ENCODE measurements around the gene ADCY1. TPM values are rescaled to one million over a fixed set of nuclear protein-coding genes. Genes with fewer than 3 reads are reported as not detected.

Gene ADCY1
- polyA plus RNA-seq, 1 experiment = 0.15 TPM

DNA sequence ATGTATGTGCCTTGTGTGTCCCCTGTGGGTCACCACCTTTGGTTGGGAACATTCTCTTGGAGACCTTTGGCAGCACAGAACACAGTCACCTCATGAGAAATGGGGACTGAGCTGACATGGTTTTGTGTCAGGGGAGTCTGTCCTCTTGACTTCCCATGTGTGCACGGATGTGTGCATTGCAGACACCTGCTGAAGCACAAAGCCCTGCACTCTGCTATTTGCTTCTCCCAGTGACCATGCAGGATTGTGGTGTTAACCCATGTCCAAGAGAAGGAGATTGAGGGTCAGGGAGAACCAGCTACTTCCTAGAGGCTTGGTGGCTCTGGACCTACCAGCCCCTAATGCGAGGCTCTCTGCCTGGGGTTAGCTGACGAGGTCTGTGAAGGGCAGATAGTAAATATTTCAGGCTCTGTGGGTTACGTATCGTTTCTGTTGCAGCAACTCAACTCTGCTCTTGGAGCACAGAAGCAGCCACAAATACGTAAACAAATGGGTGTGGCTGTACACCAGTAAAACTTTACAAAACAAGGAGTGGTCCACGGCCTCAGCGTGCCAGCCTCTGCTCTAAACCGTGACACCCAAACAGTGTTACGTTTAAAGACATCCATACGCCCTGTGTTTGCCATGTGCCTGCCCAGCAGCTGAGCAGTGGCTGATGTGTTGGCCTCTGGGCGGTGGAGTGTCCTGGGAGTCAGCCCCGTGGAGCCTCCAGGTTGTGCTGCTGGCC, 51.7 kb downstream of the ADCY1 start:
- DNase-seq (ENCODE audit: low read depth, low spot score) = no peak
- no peak overlapping the region for H3K4me3 ChIP-seq (ENCODE audit: low read depth, low read length)
- ChIA-PET POLR2A (no interaction called here), CTCF (no interaction called here)
- TF ChIP-seq, protein P1, sequence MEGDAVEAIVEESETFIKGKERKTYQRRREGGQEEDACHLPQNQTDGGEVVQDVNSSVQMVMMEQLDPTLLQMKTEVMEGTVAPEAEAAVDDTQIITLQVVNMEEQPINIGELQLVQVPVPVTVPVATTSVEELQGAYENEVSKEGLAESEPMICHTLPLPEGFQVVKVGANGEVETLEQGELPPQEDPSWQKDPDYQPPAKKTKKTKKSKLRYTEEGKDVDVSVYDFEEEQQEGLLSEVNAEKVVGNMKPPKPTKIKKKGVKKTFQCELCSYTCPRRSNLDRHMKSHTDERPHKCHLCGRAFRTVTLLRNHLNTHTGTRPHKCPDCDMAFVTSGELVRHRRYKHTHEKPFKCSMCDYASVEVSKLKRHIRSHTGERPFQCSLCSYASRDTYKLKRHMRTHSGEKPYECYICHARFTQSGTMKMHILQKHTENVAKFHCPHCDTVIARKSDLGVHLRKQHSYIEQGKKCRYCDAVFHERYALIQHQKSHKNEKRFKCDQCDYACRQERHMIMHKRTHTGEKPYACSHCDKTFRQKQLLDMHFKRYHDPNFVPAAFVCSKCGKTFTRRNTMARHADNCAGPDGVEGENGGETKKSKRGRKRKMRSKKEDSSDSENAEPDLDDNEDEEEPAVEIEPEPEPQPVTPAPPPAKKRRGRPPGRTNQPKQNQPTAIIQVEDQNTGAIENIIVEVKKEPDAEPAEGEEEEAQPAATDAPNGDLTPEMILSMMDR (IDR thresholded peaks at IDR 0.05; ENCODE audit: low read depth, low read length) = no peak
- peaks cover 12% of the 10 kb centered on the region for H3K27me3 ChIP-seq (ENCODE audit: control insufficient read depth, insufficient read depth, low read length)
- H3K9me3 ChIP-seq (ENCODE audit: control insufficient read depth, insufficient read depth, low read length) = no peaks in the 10 kb centered on the region
- no peak overlapping the region for H3K27ac ChIP-seq (ENCODE audit: low read depth, low read length)

DNA sequence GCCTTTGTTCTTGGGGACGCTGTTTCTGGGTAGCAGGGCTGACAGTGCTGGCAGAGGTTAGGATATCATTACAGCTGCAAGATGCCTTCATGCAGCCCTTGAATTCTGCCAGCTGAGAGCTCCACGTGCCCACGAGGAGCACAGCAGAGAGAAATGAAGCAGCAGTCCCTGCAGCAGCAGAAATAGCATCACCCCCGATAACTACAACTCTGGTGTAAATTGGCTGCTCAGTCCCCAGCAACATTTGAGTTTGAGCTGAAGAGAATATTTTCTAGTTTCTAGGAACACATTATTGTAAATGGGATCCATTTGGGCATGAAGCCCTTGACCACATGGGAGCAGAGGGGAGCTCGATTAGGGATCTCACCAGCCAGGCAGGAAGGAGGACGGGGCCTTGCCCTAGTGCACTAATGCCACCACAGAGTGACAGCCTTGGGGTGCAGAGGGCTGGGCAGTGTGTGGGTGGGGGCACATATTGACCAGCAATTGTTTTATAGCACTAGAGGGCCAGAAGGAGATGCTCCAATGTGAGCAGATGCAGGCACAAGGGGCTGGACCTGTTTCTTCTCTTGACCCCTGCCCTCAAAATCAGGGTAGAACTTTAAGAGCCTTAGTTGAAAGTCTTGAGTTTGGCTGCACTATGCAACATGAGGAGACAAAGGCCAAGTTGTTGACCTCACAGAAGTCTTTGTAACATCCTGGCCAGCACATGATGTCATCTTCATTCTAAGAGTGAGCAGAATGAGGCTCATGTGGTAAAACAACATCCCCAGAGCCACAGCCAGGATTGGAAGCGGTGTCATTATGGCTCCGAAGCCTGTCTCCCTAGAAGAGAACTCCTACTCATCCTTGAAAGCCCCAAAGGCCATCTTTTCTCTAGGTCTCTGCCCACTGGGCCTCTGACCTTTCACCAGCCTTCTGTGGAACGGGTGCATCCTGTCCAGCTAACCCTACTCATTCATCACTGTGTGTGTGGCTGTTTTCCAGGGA, 52.6 kb downstream of the ADCY1 start:
- Histone ChIP-seq H3K9me3 (ENCODE audit: control insufficient read depth, insufficient read depth, low read length) (no peaks in the 10 kb centered on the region), H3K27me3 (ENCODE audit: control insufficient read depth, insufficient read depth, low read length) (peaks cover 12% of the 10 kb centered on the region), H3K4me3 (ENCODE audit: low read depth, low read length) (no peak overlapping the region), H3K27ac (ENCODE audit: low read depth, low read length) (no peak overlapping the region)
- ChIA-PET POLR2A (no interaction called here), CTCF (no interaction called here)
- TF ChIP-seq, protein P1 (IDR thresholded peaks at IDR 0.05; ENCODE audit: low read depth, low read length) = no peak
- DNase-seq (ENCODE audit: low read depth, low spot score) = no peak

DNA sequence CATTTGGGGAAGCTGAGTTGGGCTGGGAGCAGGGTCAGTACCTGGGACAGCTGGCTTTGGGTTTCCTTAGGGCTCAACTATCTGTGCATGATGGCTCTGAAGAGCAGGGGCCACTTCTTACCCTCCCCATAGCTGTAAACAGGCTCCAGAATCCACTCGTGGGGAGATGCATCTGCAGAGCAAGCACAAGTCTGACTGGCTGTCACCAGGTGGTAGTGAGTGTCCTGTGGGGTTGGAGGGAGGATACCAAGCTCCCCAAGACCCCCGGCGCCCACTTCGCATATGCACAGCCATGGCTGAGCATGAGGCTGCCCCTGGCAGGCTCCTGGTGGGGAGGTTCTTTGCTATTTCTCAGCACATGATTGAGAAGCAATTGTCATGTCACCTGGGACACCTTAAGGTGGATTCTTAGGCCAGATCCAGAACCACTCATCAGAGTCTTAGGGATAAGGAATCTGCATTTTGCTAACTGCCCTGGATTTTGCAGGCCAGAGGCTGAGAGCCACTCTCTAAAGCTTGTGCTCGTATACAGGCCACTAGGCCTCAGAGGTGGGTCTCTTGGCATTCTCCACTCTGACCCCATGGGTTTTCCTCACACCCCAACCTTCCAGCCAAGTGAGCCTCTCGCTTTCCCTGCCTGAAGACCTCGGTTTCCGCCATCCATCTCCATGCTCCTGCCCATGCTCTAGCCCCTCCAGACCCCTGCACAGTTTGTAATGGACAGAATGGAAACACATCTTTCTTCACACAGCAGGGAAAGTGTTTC, 53.7 kb downstream of the ADCY1 start:
- no peak for DNase-seq (ENCODE audit: low read depth, low spot score)
- peaks cover 12% of the 10 kb centered on the region for H3K27me3 ChIP-seq (ENCODE audit: control insufficient read depth, insufficient read depth, low read length)
- no peak overlapping the region for H3K4me3 ChIP-seq (ENCODE audit: low read depth, low read length)
- ChIA-PET POLR2A (no interaction called here), CTCF (no interaction called here)
- H3K27ac ChIP-seq (ENCODE audit: low read depth, low read length) = no peak overlapping the region
- TF ChIP-seq, protein P1 (IDR thresholded peaks at IDR 0.05; ENCODE audit: low read depth, low read length) = no peak
- H3K9me3 ChIP-seq (ENCODE audit: control insufficient read depth, insufficient read depth, low read length) = no peaks in the 10 kb centered on the region

DNA sequence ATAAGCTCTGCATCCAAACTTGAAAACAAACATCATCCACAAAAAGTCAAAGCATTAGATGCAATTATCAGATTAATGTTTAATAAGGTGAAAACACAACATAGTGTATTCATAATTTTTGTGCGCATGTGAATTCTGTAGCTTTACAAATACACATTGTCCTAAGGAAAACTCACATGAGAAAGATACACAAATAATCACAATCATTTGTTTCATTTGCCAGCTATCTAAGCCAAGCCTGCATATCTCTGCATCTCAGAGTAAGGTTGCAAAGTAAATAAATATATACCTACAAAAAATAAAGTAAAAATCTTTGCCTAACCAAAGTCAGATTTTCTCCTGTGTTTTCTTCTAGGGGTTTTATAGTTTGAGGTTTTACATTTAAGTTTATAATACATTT, 57.4 kb downstream of the ADCY1 start:
- ChIA-PET POLR2A (no interaction called here), CTCF (interaction anchor here (0.5 kb wide), 1 partner anchor 1673 kb away, joined by 3 read pairs; no protein-coding TSS in a partner anchor)
- Histone ChIP-seq H3K27me3 (ENCODE audit: control insufficient read depth, insufficient read depth, low read length) (peaks cover 2% of the 10 kb centered on the region), H3K27ac (ENCODE audit: low read depth, low read length) (no peak overlapping the region), H3K4me3 (ENCODE audit: low read depth, low read length) (no peak overlapping the region), H3K9me3 (ENCODE audit: control insufficient read depth, insufficient read depth, low read length) (no peaks in the 10 kb centered on the region)
- DNase-seq (ENCODE audit: low read depth, low spot score) = no peak
- TF ChIP-seq, protein P1 (IDR thresholded peaks at IDR 0.05; ENCODE audit: low read depth, low read length) = no peak

All from AG04450 (cell line).